Upper lobe of right lung (tissue), 1 donor: Measurements from ENCODE around the gene RALY. TPM values are rescaled to one million over a fixed set of nuclear protein-coding genes. Genes with fewer than 3 reads are reported as not detected.

Experiments
- ATAC-seq: fragments of 200-7000 bp; cut with Tn5 transposase; one replicate; pipeline ENCODE4 v1.9.1; 2020; ENCODE audit warnings: mild to moderate bottlenecking, moderate library complexity
- DNase-seq: peaks from one replicate; pipeline ENCODE4 v3.0.0-alpha.2; 2020
- H3K27ac ChIP-seq: fragments of 200-600 bp; one replicate; pipeline ENCODE4 v1.8.0; 2022
- H3K27me3 ChIP-seq: fragments of 200-600 bp; one replicate; pipeline ENCODE4 v1.8.0; 2022; ENCODE audit warnings: mild to moderate bottlenecking
- H3K36me3 ChIP-seq: fragments of 200-600 bp; one replicate; pipeline ENCODE4 v1.8.0; 2022
- H3K4me1 ChIP-seq: fragments of 200-600 bp; one replicate; pipeline ENCODE4 v1.8.0; 2022
- H3K4me3 ChIP-seq: fragments of 200-600 bp; one replicate; pipeline ENCODE4 v1.8.0; 2022; ENCODE audit warnings: mild to moderate bottlenecking
- H3K9me3 ChIP-seq: fragments of 200-600 bp; one replicate; pipeline ENCODE4 v1.8.0; 2022
- intact Hi-C: fragments of 100-400 bp; cut with DNase I; formaldehyde crosslinking; loops from one replicate; pipeline ENCODE4 v1.11.0; 2022
- total RNA-seq: library from RNA; stranded (reverse); fragmentation: NEBNext Ultra II Directional; extraction: Animal tissue kit (Norgen Biotek cat#: 25700); gene quantifications from one replicate; pipeline ENCODE4 v1.2.1, GENCODE V29; 2021
- TF ChIP-seq, protein P1 (sequence below): fragments of 200-600 bp; IDR thresholded peaks from one replicate; pipeline ENCODE4 v1.8.0; 2022; ENCODE audit warnings: antibody characterized with exemption
- donor health status: DM: no; HTN: yes; CAD: no; lungs with severe emphysema.

Gene RALY
- total RNA-seq, 1 donor from 2014 or later: 130 TPM

DNA sequence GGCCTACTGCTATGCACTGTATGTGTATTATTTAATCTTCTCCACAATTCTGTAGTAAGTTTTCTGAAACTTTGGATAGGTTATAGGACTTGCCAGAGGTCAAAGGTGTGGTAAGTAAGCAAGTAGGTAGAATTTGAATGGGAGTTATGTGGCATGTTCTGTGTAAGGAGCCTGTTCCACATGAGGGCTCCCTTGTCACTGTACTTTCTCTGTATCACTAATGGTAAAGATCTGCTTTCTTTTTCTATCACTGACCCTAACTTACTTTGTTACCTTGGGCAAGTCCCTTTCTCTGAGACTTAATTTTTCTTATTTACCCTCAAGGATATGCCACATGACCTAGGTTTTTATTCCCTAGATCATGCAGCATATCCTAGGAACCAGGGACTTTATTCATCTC is 68.0 kb downstream of the RALY start:
- intact Hi-C loops: no loop called here
- peaks cover 29% of the 10 kb centered on the region for H3K4me1 ChIP-seq

DNA sequence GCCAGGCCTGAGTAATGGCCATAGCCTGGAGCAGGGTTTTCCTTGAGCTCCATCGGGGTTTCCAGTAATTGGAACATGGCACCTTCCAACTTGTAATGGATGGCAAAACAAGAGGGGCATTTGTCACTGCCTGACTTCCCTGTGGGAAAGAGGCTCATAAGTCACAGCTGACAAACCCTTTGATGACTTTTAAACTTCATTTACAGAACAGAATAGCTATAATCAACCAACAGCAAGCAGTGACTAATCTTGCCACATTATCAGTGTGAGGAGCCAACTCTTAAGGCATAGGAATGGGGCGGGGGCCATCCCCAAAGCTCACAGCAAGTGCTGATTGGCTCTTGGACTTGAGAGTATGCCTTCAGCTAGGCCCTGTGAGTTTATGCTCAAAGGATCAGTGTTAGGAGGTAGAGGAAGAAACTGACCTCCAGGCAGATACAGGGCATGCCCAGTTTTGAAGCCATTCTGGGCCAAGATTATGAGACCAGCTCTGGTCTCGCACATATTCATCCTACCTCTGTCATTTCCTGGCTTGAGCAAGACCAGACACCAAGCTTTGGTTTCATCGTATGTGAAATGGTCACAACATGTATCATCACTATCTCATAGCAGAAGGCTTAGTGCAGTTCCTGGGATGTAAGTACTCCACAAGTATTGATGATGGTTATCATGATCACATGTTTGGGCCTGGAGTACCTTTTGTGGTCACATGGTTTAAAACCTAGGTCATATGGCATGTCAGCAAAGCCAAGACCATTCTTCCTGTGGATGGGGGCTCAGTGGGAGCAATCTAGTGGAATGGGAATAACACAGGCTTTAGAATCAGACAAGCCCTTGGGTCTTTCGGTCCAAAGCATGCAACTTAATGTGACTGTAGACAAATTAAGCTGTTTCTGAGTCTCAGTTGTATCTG is 69.1 kb downstream of the RALY start:
- no peak for ATAC-seq
- TF ChIP-seq, protein P1, sequence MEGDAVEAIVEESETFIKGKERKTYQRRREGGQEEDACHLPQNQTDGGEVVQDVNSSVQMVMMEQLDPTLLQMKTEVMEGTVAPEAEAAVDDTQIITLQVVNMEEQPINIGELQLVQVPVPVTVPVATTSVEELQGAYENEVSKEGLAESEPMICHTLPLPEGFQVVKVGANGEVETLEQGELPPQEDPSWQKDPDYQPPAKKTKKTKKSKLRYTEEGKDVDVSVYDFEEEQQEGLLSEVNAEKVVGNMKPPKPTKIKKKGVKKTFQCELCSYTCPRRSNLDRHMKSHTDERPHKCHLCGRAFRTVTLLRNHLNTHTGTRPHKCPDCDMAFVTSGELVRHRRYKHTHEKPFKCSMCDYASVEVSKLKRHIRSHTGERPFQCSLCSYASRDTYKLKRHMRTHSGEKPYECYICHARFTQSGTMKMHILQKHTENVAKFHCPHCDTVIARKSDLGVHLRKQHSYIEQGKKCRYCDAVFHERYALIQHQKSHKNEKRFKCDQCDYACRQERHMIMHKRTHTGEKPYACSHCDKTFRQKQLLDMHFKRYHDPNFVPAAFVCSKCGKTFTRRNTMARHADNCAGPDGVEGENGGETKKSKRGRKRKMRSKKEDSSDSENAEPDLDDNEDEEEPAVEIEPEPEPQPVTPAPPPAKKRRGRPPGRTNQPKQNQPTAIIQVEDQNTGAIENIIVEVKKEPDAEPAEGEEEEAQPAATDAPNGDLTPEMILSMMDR: no peak
- intact Hi-C loops: no loop called here

More for the DNA sequence above, 68.0 kb downstream of the RALY start:
- TF ChIP-seq, protein P1: no peak
- Histone ChIP-seq H3K9me3 (no peaks in the 10 kb centered on the region), H3K4me3 (no peak overlapping the region), H3K27me3 (no peaks in the 10 kb centered on the region), H3K36me3 (peaks cover 14% of the 10 kb centered on the region), H3K27ac (no peak overlapping the region)
- no peak for ATAC-seq
- no peak for DNase-seq

DNA sequence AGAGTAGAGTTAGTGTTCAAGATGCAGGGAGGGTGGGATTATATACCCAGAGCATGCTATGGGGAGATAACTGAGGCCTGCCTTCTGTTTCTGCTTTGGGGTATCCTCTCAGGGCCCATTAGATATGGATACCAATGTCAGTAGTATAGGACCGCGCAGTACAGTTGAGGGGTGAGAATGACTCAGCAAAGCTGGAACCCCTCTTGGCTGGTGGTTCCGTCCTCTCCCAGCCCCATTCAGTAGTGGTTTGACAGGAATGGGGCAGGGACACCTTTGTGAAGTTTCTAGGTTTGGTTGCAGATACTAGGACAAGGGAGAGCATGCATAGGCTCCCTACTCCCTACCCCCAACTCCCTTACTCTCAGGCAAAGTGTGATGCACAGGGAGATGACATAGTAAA is 70.6 kb downstream of the RALY start:
- Histone ChIP-seq H3K9me3 (no peaks in the 10 kb centered on the region), H3K4me1 (peaks cover 28% of the 10 kb centered on the region), H3K27me3 (no peaks in the 10 kb centered on the region), H3K36me3 (peaks cover 9% of the 10 kb centered on the region), H3K4me3 (no peak overlapping the region), H3K27ac (no peak overlapping the region)
- no peak for ATAC-seq
- TF ChIP-seq, protein P1: no peak
- no peak for DNase-seq
- intact Hi-C loops: no loop called here

More for the DNA sequence above, 69.1 kb downstream of the RALY start:
- H3K4me1 ChIP-seq: peaks cover 32% of the 10 kb centered on the region
- no peaks in the 10 kb centered on the region for H3K27me3 ChIP-seq
- no peaks in the 10 kb centered on the region for H3K9me3 ChIP-seq
- H3K27ac ChIP-seq: no peak overlapping the region
- peaks cover 14% of the 10 kb centered on the region for H3K36me3 ChIP-seq
- DNase-seq: no peak
- H3K4me3 ChIP-seq: no peak overlapping the region

DNA sequence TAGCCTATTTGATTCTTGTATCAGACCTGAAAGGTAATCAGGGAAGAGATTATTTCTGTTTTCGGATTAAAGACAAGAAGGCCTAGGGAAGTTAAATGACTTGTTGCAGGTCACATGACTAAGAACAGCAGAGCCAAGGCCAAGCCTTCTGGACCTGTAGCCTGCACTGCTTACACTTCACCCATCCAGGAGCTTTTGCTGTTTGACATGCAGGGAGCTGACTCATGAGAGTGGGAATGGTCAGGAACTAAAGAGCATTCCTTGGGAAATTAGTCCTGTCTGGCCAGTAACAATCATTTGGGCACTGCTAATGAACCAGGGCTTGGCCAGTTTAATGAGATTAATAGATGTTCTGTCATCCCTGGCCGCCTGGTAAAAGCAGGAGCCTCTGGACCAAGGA is 71.5 kb downstream of the RALY start:
- H3K36me3 ChIP-seq: no peaks in the 10 kb centered on the region
- TF ChIP-seq, protein P1: no peak
- ATAC-seq (peak; percentile 13), DNase-seq (no peak)
- no peaks in the 10 kb centered on the region for H3K27me3 ChIP-seq
- intact Hi-C loops: no loop called here
- peaks cover 30% of the 10 kb centered on the region for H3K4me1 ChIP-seq
- no peak overlapping the region for H3K27ac ChIP-seq
- H3K4me3 ChIP-seq: no peak overlapping the region
- H3K9me3 ChIP-seq: no peaks in the 10 kb centered on the region

DNA sequence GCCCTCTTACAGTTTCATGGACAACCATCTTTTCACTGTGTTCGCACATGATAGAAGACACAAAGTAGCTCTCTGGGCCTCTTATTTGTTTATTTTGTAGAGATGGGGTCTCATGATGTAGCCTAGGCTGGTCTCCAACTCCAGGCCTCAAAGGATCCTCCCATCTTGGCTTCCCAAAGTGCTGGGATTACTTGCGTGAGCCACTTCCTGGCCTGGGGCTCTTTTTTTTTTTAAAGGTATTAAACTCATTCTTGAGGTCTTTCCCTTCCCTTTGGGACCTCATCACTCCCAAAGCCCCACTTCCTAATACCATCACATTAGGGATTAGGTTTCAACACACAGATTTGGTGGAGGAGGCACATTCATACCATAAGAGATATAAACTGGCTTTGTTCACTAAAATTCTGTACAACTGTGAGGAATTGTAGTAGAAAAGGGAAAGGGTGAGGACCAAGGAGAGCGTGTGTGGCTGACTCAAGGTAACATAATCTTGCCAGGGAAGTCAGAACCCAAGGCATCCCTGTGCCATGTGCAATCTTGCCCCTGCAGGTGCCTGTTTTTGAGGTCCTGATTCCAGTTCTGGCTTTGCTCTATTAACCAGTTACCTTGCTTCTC is 72.9 kb downstream of the RALY start:
- Histone ChIP-seq H3K36me3 (no peaks in the 10 kb centered on the region), H3K9me3 (no peaks in the 10 kb centered on the region), H3K4me1 (peaks cover 24% of the 10 kb centered on the region), H3K27ac (peak overlapping the region; percentile 4), H3K4me3 (no peak overlapping the region), H3K27me3 (no peaks in the 10 kb centered on the region)
- TF ChIP-seq, protein P1: no peak
- intact Hi-C loops: no loop called here
- DNase-seq: no peak
- ATAC-seq: no peak
